Endothelial cell of hepatic sinusoid (primary cell): ENCODE results near the gene CCDC74B.
"Not testable (repeated sequence)": the region's sequence is repeated elsewhere in the genome, so short reads cannot be mapped to it uniquely, and the experiment has no call there.

Experiments
- in situ Hi-C: cut with HindIII; loops from 2 replicates; pipeline ENCODE4 v1.10.0; 2017; ENCODE audit warnings: low sequenced_read_pairs

Gene CCDC74B

DNA sequence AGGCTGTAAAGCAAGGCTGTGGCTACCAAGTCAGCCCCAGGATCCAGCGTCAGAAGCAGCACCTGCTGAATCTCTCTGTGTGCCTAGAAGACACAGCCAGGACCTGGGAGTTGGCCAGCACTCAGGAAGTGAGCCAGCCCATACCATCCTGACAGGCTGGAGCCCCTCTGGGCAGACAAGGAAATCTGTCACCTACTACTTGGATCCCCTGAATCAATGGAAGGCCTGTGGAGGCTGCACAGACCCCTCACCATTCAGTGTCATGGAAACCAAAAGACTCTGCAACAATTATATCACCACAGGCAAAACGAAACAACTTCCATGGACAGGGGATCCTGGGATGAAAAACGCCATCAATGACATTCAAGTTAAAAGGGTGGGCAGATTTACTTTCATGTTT lies 21.7 kb upstream of the CCDC74B start:
- in situ Hi-C loops: not testable (repeated sequence)

DNA sequence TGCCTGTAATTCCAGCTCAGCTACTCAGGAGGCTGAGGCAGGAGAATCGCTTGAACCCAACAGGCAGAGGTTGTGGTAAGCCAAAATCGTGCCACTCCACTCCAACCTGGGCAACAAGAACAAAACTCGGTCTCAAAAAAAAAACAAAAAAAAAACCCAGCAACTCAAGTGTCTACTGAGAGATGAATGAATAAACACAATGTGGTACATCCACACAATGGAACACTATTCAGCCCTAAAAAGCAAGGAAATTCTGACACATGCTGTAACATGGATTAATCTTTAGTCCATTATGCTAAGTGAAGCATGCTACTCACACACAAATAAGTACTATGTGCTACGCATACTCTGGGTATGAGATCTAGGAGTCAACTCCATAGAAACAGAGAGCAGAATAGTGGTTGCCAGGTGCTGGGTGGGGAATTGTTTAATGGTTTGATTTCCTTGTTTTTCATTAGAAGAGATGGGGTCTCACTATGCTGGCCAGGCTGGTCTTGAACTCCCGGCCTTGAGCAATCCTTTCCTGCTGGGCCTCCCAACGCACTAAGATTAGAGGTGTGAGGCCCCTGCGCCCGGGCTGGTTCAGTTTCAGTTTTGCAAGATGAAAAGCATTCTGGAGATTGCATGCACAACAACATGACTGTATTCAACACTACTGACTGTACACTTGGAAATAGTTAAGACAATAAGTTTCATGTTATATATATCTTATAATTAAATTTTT lies 20.5 kb upstream of the CCDC74B start:
- in situ Hi-C loops: no loop called here

- in situ Hi-C loops: no loop called here
These were observed 18.1 kb upstream of the CCDC74B start for GRCh38 chr2:130162968-130163367.

GRCh38 chr2:130162486-130162885 lies 17.6 kb upstream of the CCDC74B start:
- in situ Hi-C loops: not testable (repeated sequence)

DNA sequence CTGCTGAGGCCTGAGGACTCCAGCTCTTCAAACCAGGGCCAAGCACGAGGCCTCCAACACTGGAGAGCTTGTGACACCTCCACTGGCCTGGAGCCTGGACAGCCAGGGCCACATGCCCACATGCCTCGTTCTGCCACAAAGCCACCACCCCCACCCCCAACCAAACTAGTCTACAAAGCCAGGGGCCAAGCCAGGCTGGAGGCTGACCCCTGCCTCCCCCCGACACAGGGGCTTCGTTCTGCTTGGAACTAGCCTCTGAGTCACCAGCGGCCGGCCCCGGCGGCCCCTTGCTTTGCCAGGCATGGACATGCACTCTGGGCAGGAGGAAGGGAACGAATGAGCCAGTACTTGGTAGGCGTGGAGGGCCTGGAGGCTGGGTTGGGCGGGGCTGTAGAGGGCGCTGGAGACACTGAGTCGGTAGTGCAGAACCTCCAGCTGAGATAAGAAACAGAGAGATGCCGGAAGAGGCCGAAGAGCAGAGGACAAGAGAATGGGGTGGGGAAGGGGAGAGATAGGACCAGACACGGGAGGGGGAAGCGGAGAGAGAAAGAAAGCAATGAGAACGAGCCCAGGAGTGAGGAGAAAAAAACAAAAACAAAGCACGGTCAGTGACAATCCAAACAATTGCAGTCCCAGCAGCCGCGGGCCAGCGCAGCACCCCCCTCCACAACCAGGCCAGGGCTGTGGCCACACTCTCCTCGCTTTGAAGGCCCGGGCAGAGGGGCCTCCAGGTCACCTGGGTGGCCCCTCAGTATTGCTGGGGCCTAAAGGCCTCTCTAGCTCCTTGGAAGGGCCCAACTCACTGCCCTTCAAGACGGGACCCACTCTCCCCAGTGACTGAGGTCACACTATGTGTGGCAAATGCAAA lies 16.2 kb upstream of the CCDC74B start:
- in situ Hi-C loops: not testable (repeated sequence)

GRCh38 chr2:130160131-130160530 lies 15.2 kb upstream of the CCDC74B start:
- in situ Hi-C loops: no loop called here

GRCh38 chr2:130159376-130159775 lies 14.5 kb upstream of the CCDC74B start:
- in situ Hi-C loops: not testable (repeated sequence)

GRCh38 chr2:130158631-130159030 lies 13.7 kb upstream of the CCDC74B start:
- in situ Hi-C loops: no loop called here

- in situ Hi-C loops: not testable (repeated sequence)
These were observed 13.1 kb upstream of the CCDC74B start for GRCh38 chr2:130157825-130158514.

GRCh38 chr2:130157354-130157753 lies 12.4 kb upstream of the CCDC74B start:
- in situ Hi-C loops: not testable (repeated sequence)

DNA sequence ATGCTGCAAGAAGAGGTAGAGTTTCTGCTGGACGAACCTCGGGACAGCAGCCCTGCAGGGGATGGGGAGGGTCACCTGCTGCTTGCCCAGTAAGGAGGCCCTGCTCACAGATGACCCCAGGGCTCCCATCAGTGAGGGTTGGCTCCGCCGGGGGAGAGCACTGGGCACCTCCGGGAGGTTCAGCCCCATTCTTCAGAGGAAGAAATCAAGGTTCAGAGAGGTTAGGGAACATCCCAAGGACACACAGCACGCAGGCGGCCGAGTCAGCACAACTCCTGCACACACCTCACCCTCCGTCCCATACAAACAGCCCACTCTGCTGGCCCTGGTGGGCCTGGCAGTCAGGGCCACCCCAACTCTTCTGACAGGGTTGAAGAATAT lies 11.7 kb upstream of the CCDC74B start:
- in situ Hi-C loops: no loop called here

DNA sequence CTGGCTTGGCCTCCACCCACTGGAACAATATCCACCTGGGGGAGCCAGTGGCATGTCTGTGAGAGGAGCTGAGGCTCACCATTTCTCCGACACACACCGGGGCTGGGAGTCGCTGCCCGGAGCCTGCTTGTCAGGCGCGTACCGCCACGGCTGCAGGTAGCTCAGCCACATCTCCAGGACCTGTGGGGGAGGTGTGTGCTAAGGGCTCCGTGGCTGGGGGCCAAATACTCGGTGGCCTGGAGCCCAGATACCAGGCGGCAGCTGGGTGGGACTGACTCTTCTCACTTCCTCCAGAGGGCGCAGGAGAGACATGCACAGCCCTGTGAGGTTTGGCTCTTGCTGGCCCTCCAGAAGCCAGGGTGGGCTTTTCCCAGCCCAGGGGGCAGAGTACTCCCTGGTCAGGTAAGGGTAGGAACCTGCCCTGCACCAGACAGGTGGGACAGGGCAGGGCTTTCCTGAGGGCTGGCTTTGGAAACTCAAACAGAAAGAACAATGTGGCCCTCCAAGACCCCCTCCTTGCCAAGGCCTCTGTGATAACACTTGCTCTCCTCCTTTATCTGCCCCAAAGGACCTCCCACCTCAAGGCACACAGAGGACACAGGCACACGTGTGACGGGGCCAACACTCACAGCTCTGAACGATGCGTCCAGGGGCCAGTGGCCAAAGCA lies 11.2 kb upstream of the CCDC74B start:
- in situ Hi-C loops: not testable (repeated sequence)

DNA sequence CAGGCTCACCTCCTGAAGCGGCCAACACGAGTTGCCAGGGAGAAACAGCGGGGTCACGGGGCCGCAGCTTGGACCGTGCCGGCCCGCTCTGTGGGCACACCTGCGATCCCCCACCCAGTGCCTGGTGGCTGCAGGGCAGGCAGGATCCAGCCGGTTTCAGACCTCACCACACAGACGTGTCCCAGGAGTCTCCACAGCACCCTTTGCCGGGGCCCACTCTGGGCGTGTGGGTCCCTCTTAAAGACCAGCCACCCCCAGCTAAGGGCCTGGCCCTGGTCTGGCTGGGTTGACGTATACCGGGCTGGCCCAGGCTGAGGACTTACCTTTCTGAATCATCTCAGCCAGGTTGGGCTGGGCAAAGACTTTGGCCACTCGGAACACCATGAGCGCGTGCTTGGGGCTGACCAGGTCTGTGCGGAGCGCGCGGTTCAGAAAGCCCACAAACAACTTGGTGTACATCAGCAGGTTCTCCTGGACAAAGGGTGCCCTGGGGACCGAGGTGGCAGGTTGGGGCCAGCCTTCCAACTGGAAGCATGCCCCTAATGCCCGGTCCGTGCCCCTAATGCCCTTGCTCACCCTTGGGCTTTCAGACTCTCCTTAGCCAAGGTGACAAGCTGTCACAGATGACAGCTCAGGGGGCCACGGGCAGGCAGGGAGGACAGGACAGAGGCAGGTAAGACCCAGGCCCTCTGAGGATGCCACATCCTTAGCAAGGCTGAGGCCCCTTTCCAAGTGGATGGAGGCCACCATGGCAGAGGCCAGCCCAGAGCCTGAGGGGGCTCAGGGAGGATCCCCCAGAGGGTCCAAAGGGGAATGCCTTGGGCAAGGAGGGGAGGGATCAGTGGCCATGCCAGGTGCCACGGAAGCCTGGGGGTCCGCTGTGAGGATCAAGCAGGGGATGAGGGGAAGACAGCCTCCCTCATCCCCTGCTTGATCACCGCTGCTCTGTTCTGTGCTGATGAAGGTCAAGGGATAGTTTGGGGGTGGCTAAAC lies 10.2 kb upstream of the CCDC74B start:
- in situ Hi-C loops: no loop called here

- in situ Hi-C loops: not testable (repeated sequence)
These were observed 9.5 kb upstream of the CCDC74B start for GRCh38 chr2:130154423-130154770.

DNA sequence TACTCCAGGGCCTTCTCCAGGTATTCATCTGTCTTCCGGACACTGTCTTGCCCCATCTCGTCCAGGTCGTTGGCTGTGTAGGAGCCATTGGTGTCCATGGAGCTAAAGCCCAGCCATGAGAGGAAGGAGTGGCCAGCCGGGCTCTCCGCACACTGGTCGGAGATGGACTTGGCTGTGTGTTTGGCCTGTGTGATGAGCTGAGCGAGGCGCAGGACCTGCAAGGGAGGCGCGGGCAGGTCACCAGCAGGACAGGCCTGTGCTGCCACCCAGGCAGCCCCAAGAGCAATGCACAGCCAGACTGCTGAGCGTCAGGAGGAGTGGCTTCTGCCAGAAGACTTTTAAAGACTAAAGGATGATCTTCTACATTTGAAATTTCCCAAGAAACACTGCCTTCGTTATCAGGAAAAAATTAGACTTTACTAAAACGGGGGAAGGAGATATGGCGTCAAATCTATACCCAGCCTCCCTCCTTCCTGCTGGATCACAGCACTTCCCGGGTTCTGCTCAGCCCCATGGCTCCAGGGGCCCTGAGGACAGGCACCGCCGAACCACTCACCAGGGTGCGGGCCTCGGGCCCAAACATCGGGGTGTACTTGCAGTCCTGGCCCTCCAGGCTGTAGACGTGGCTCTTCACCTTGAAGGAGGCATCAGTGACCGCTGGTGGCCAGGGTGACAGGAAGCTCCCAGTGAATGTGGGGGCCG lies 9.0 kb upstream of the CCDC74B start:
- in situ Hi-C loops: not testable (repeated sequence)

DNA sequence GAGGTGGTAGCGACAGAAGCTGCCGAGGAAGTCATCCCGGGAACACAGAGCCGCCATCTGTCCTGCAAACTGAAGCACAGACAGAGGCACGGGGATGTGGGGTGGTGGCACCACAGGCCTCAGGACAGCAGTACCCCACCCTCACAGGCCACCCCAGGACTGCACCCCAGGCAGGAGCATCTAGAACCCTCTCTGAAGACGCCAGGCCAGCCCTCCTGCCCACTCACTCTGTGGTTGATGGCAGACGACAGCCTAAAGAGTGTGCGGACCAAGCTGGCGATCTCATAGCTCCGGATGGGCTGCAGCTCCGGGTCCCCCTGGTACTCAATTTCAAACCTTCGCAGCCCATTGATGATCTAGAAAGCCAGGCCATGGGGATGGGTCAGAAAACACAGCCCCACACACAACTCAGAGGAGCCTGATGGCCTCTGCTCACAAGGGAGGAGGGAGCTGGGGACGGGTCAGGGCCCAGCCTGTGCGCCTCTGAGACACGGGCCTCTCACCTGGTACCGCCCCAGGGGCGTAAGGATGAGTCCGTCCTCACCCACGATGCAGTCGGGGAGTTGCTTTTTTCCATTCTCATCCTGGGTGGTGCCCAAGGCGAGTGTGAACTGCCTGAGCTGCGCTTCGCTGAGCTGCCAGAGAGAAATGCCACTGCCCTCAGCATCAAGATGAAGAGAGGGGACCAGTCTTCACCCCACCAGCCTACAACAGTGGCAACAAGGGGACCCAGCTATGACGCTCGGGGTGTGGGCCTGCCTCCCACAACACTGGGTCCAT lies 8.1 kb upstream of the CCDC74B start:
- in situ Hi-C loops: no loop called here

DNA sequence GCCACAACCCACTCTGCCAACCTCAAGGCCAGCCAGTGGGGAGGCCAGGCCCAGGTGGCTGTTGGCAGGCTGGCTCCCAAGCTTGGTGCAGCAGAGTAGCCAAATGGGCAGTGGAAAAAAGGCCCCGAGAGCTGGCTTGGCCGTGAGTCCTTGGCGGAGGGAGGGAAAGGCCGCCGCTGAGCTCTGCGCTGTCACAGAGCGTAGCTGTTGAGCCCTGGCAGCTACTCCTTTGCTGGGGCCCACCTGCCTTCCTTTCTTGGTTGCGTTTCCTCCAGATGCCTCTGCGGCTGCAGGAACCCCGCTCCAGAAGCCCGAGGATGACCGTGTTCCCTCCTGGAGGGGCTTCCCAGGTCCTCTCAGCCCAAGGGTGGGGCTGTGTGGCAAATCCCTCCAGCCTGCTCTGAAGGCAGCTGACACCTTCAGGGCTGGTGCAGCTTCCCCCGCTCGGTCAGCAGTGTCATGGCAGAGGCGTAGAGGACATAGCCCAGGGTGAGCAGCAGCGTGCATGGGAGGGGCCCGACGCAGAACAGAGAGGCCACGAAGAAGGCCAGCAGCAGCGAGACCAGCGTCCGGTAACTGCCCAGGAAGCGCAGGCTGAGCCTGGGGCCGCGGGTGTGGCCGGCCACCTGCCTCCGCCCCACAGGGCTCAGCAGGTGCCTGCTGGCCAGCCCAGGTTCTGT lies 7.4 kb upstream of the CCDC74B start:
- in situ Hi-C loops: not testable (repeated sequence)

- in situ Hi-C loops: not testable (repeated sequence)
These were observed 6.2 kb upstream of the CCDC74B start for GRCh38 chr2:130151145-130151512.
